Endothelial cell of umbilical vein (primary cell): ENCODE results near the gene AKT1.

Source experiments
- CTCF ChIP-seq, 2 donors: IDR thresholded peaks; 1 replicate in 1 of 2; 2 replicates in 1 of 2; pipeline ENCODE4 v1.5.1; 2011; ENCODE audit warnings: low read length in 2 of 2, mild to moderate bottlenecking in 2 of 2, moderate library complexity in 2 of 2, control low read depth in 1 of 2, inconsistent platforms in 1 of 2, low read depth in 1 of 2; ENCODE audit not compliant: insufficient read depth in 1 of 2; ENCODE audit errors: extremely low read depth in 1 of 2
- EZH2 ChIP-seq: IDR thresholded peaks from 2 replicates; pipeline ENCODE4 v1.6.1; 2012; ENCODE audit warnings: borderline replicate concordance, low read depth, mild to moderate bottlenecking, moderate library complexity, low read length, inconsistent platforms; ENCODE audit not compliant: severe bottlenecking
- POLR2A ChIP-seq: IDR thresholded peaks from 2 replicates; pipeline ENCODE4 v1.6.1; 2012; ENCODE audit warnings: low read depth, mild to moderate bottlenecking, control low read depth, low read length
- POLR2AphosphoS5 ChIP-seq: IDR thresholded peaks from 2 replicates; pipeline ENCODE4 v1.6.1; 2012; ENCODE audit warnings: low read depth, mild to moderate bottlenecking, control low read depth, low read length, moderate library complexity; ENCODE audit not compliant: insufficient read depth

- TF ChIP-seq POLR2A (no peak), CTCF (IDR thresholded peaks at IDR 0.05; ENCODE audit: extremely low read depth in 1 of 2, insufficient read depth in 1 of 2, low read depth in 1 of 2, low read length in 2 of 2) (no peak), EZH2 (no peak), POLR2AphosphoS5 (no peak)
Measured at GRCh38 chr14:104804481-104805325, 9.2 kb upstream of the AKT1 start.
